IMR-90 (cell line): Measurements from ENCODE around the gene ANKLE1. TPM values are rescaled to one million over a fixed set of nuclear protein-coding genes. Genes with fewer than 3 reads are reported as not detected.

Experiments
- ATAC-seq: fragments of 200-7000 bp; cut with Tn5 transposase; 2 replicates; pipeline ENCODE4 v1.9.1; 2020; ENCODE audit warnings: low read depth, mild to moderate bottlenecking, moderate library complexity
- BruUV-seq: library from RNA; stranded (reverse); fragments of 400-500 nt; replicated peaks from 2 replicates; lab custom pipeline; 2021; lab: Mats Ljungman, UMichigan
- CTCF ChIA-PET: fragments of 300-600 bp; formaldehyde crosslinking; extraction: SDS; loops from one replicate; lab custom pipeline; 2021; ENCODE audit warnings: antibody characterized with exemption; lab: Yijun Ruan, JAX
- POLR2A ChIA-PET: fragments of 300-600 bp; sonication (Branson Sonifier 250); formaldehyde crosslinking; loops from one replicate; lab custom pipeline; 2022; ENCODE audit warnings: antibody characterized with exemption; ENCODE audit not compliant: unreplicated experiment; lab: Charles Lee
- DNase-seq: peaks from one replicate; pipeline ENCODE4 v3.0.0; 2013
- H2AFZ ChIP-seq: replicated peaks from 2 replicates; pipeline ENCODE3; 2013; ENCODE audit warnings: low read length, mild to moderate bottlenecking; ENCODE audit not compliant: poor library complexity
- H2AK5ac ChIP-seq: 2 replicates; pipeline ENCODE4 v1.6.1; 2013; ENCODE audit warnings: low read depth, low read length, inconsistent platforms
- H2AK9ac ChIP-seq: replicated peaks from 2 replicates; pipeline ENCODE3; 2013; ENCODE audit warnings: mild to moderate bottlenecking, low read depth, low read length, moderate library complexity; ENCODE audit not compliant: poor library complexity
- H2BK120ac ChIP-seq: 2 replicates; pipeline ENCODE4 v1.6.1; 2013; ENCODE audit warnings: low read depth, low read length, inconsistent platforms
- H2BK15ac ChIP-seq: 3 replicates; pipeline ENCODE4 v1.6.1; 2013; ENCODE audit warnings: low read depth, low read length, inconsistent platforms
- H2BK20ac ChIP-seq: 2 replicates; pipeline ENCODE4 v1.6.1; 2013; ENCODE audit warnings: low read depth, mild to moderate bottlenecking, inconsistent platforms, low read length, moderate library complexity
- H2BK5ac ChIP-seq: 2 replicates; pipeline ENCODE4 v1.6.1; 2013; ENCODE audit warnings: mild to moderate bottlenecking, low read depth, low read length, inconsistent platforms; ENCODE audit not compliant: poor library complexity, severe bottlenecking
- H3K14ac ChIP-seq: replicated peaks from 2 replicates; pipeline ENCODE4 v1.6.1; 2013; ENCODE audit warnings: low read depth, low read length, inconsistent platforms
- H3K18ac ChIP-seq: 2 replicates; pipeline ENCODE4 v1.6.1; 2013; ENCODE audit warnings: low read depth, low read length, control low read depth
- H3K23ac ChIP-seq: 2 replicates; pipeline ENCODE4 v1.6.1; 2013; ENCODE audit warnings: low read depth, low read length, inconsistent platforms
- H3K27ac ChIP-seq: 2 replicates; pipeline ENCODE4 v1.5.1; 2013; ENCODE audit warnings: mild to moderate bottlenecking, control low read depth, low read length; ENCODE audit not compliant: insufficient read depth
- H3K27me3 ChIP-seq: 2 replicates; pipeline ENCODE4 v1.6.1; 2013; ENCODE audit warnings: low read length; ENCODE audit not compliant: control insufficient read depth, insufficient read depth
- H3K36me3 ChIP-seq: 2 replicates; pipeline ENCODE4 v1.6.1; 2013; ENCODE audit warnings: low read length, mixed read lengths; ENCODE audit not compliant: control insufficient read depth, insufficient read depth
- H3K4ac ChIP-seq: 2 replicates; pipeline ENCODE4 v1.6.1; 2013; ENCODE audit warnings: low read depth, low read length, inconsistent platforms
- H3K4me1 ChIP-seq: 2 replicates; pipeline ENCODE4 v1.6.1; 2013; ENCODE audit warnings: low read length, mixed read lengths; ENCODE audit not compliant: control insufficient read depth, insufficient read depth
- H3K4me2 ChIP-seq: 2 replicates; pipeline ENCODE4 v1.6.1; 2013; ENCODE audit warnings: low read depth, mild to moderate bottlenecking, control low read depth, low read length, moderate library complexity
- H3K4me3 ChIP-seq: 2 replicates; pipeline ENCODE4 v1.5.1; 2013; ENCODE audit warnings: low read depth, mild to moderate bottlenecking, control low read depth, low read length, moderate library complexity; ENCODE audit not compliant: insufficient read depth
- H3K56ac ChIP-seq: 2 replicates; pipeline ENCODE4 v1.6.1; 2013; ENCODE audit warnings: low read length, inconsistent platforms; ENCODE audit not compliant: insufficient read depth; ENCODE audit errors: extremely low read depth
- H3K79me1 ChIP-seq, 2 experiments: 2 replicates each; pipeline ENCODE4 v1.6.1; 2013; ENCODE audit warnings: low read length in 2 of 2, inconsistent platforms in 1 of 2, low read depth in 1 of 2
- H3K9ac ChIP-seq: 2 replicates; pipeline ENCODE4 v1.6.1; 2013; ENCODE audit warnings: low read depth, low read length, control low read depth
- H3K9me1 ChIP-seq: 2 replicates; pipeline ENCODE4 v1.6.1; 2013; ENCODE audit warnings: low read length, inconsistent platforms; ENCODE audit not compliant: insufficient read depth
- H3K9me3 ChIP-seq: 2 replicates; pipeline ENCODE4 v1.6.1; 2013; ENCODE audit warnings: low read length; ENCODE audit not compliant: control insufficient read depth, insufficient read depth
- H4K20me1 ChIP-seq: 2 replicates; pipeline ENCODE4 v1.6.1; 2013; ENCODE audit warnings: low read length, inconsistent platforms; ENCODE audit not compliant: insufficient read depth
- H4K5ac ChIP-seq: 2 replicates; pipeline ENCODE4 v1.6.1; 2013; ENCODE audit warnings: mild to moderate bottlenecking, low read depth, low read length, control low read depth
- H4K8ac ChIP-seq, 2 experiments: 2 replicates each; pipeline ENCODE4 v1.6.1; 2013; ENCODE audit warnings: low read depth in 2 of 2, low read length in 2 of 2, control low read depth in 1 of 2, inconsistent platforms in 1 of 2
- H4K91ac ChIP-seq: 2 replicates; pipeline ENCODE4 v1.6.1; 2013; ENCODE audit warnings: low read depth, low read length, inconsistent platforms; ENCODE audit not compliant: insufficient read depth
- CHD1 ChIP-seq: IDR thresholded peaks from 2 replicates; pipeline ENCODE4 v1.6.1; 2012; ENCODE audit warnings: low read depth, low read length, improper control_type of control experiment
- MAFK ChIP-seq: IDR thresholded peaks from 2 replicates; pipeline ENCODE4 v1.6.1; 2012; ENCODE audit warnings: low read depth, low read length, improper control_type of control experiment
- MAZ ChIP-seq: IDR thresholded peaks from 2 replicates; pipeline ENCODE4 v1.6.1; 2012; ENCODE audit warnings: low read depth, mild to moderate bottlenecking, low read length, improper control_type of control experiment, moderate library complexity, borderline replicate concordance
- NFE2L2 ChIP-seq: fragments of 150-350 bp; IDR thresholded peaks from 2 replicates; pipeline ENCODE4 v1.6.1; 2016; ENCODE audit warnings: low read depth, mild to moderate bottlenecking, low read length
- RFX5 ChIP-seq: IDR thresholded peaks from 2 replicates; pipeline ENCODE4 v1.8.0; 2012; ENCODE audit warnings: low read depth, mild to moderate bottlenecking, low read length, moderate library complexity
- USF2 ChIP-seq: fragments of 150-350 bp; IDR thresholded peaks from 2 replicates; pipeline ENCODE4 v1.6.1; 2017; ENCODE audit warnings: mild to moderate bottlenecking, antibody characterized with exemption, low read length, low read depth
- WGBS, 2 experiments: methylation state at CpG; one replicate each; pipeline versions ENCODE4 v1.1.5 to v1.1.7; 2013; ENCODE audit warnings: missing lambda C conversion rate in 2 of 2; ENCODE audit not compliant: insufficient read length in 1 of 2; ENCODE audit errors: extremely low coverage in 2 of 2; 5-methylcytosine and 5-hydroxymethylcytosine counted together
- dilution Hi-C: fragments of 300-500 bp; cut with HindIII; formaldehyde crosslinking; loops from one replicate; pipeline ENCODE4 v1.14.3; 2018; ENCODE audit warnings: low sequenced_read_pairs; ENCODE audit not compliant: unreplicated experiment
- in situ Hi-C: fragments of 300-500 bp; cut with MboI; formaldehyde crosslinking; loops from 3 replicates; pipeline ENCODE4 v1.14.3; 2019; ENCODE audit warnings: low sequenced_read_pairs, inconsistent platforms, mixed read lengths
- intact Hi-C: fragments of 100-400 bp; cut with micrococcal nuclease; formaldehyde crosslinking; loops from 2 replicates; pipeline ENCODE4 v1.10.0; 2022
- polyA plus RNA-seq, 3 experiments: library from polyadenylated mRNA; depleted of rRNA; stranded (reverse); fragments of >200 nt; gene quantifications; 2 replicates each; pipeline ENCODE4 v1.2.3, GENCODE V29; 2012; ENCODE audit warnings: low replicate concordance in 1 of 3
- total RNA-seq: library from RNA; depleted of rRNA; stranded (reverse); fragments of >200 nt; gene quantifications from 2 replicates; pipeline ENCODE4 v1.2.3, GENCODE V29; 2012

The ANKLE1 gene
- total and polyA plus RNA-seq, 2 of the 4 experiments (the other 2 are of a cell fraction): under 0.01 to 0.87 TPM

GRCh38 chr19:17244618-17245534, 36.8 kb upstream of the ANKLE1 start:
- no TSS peak for BruUV-seq
- H4K20me1 ChIP-seq: peaks cover 28% of the 10 kb centered on the region
- in situ Hi-C loops (no loop called here), intact Hi-C loops (no loop called here), dilution Hi-C loops (no loop called here)
- 0 out of 2 replicates have a peak, but pooled peaks cover 4% of the 10 kb centered on the region for H3K9me1 ChIP-seq
- H3K27me3 ChIP-seq: no peaks in the 10 kb centered on the region
- peaks cover 21 to 47% of the 10 kb centered on the region in 2 experiments for H3K79me1 ChIP-seq
- H3K27ac ChIP-seq: peak overlapping the region; percentile 69
- H2AFZ ChIP-seq: peak overlapping the region; percentile 93
- H2BK20ac ChIP-seq: no peak overlapping the region
- ChIA-PET POLR2A (no interaction called here), CTCF (no interaction called here)
- peak overlapping the region; percentile 78 for H3K4me2 ChIP-seq
- H3K9me3 ChIP-seq: no peaks in the 10 kb centered on the region
- DNase-seq: no peak
- H2BK5ac ChIP-seq: peak overlapping the region; percentile 6
- peak overlapping the region; percentile 64 to 72; a peak in 2 of 4 replicates for H4K8ac ChIP-seq
- H3K36me3 ChIP-seq: peaks cover 8% of the 10 kb centered on the region; the same call in 1 of the 2 replicates
- H2BK15ac ChIP-seq: no peak overlapping the region
- H2BK120ac ChIP-seq: no peak overlapping the region
- peak overlapping the region; percentile 60 for H3K14ac ChIP-seq
- H3K23ac ChIP-seq: peak overlapping the region; percentile 41
- peak overlapping the region; percentile 89 for H2AK9ac ChIP-seq
- TF ChIP-seq MAZ (peak; percentile 21; the same call in 1 of the 2 replicates), NFE2L2 (no peak), RFX5 (no peak), MAFK (no peak), USF2 (no peak), CHD1 (no peak)
- peak; percentile 10 for ATAC-seq
- 0 out of 2 replicates have a peak overlapping the region, but pooled peaks have one; percentile 25 for H4K5ac ChIP-seq
- peak overlapping the region; percentile 91; the same call in 1 of the 2 replicates for H2AK5ac ChIP-seq
- 1% methylated on average over 63 of the region's 100 CpGs; no CpG with 5 or more reads in 1 of the 2 experiments for WGBS, 2 experiments
- peaks cover 10% of the 10 kb centered on the region for H3K4me1 ChIP-seq
- no peak overlapping the region for H3K18ac ChIP-seq
- H4K91ac ChIP-seq: peak overlapping the region; percentile 53
- H3K4ac ChIP-seq: peak overlapping the region; percentile 95
- peak overlapping the region; percentile 90 for H3K4me3 ChIP-seq
- H3K9ac ChIP-seq: peak overlapping the region; percentile 74
- H3K56ac ChIP-seq: no peak overlapping the region; the same call in 1 of the 2 replicates
